ENCODE measurements around the gene CNIH2. TPM values are rescaled to one million over a fixed set of nuclear protein-coding genes. Genes with fewer than 3 reads are reported as not detected.

Gene CNIH2
- total RNA-seq, 1 donor from 2014 or later, result 0.89 TPM

- intact Hi-C loops (cut with DNase I), result no loop called here
- Histone ChIP-seq H3K27me3 (ENCODE audit: low read depth) (no peaks in the 10 kb centered on the region), H3K36me3 (peaks cover 21% of the 10 kb centered on the region), H3K4me1 (peaks cover 36% of the 10 kb centered on the region), H3K4me3 (no peak overlapping the region), H3K9me3 (no peaks in the 10 kb centered on the region), H3K27ac (no peak overlapping the region)
- DNase-seq (no peak), ATAC-seq (no peak)
- TF ChIP-seq, protein P1, sequence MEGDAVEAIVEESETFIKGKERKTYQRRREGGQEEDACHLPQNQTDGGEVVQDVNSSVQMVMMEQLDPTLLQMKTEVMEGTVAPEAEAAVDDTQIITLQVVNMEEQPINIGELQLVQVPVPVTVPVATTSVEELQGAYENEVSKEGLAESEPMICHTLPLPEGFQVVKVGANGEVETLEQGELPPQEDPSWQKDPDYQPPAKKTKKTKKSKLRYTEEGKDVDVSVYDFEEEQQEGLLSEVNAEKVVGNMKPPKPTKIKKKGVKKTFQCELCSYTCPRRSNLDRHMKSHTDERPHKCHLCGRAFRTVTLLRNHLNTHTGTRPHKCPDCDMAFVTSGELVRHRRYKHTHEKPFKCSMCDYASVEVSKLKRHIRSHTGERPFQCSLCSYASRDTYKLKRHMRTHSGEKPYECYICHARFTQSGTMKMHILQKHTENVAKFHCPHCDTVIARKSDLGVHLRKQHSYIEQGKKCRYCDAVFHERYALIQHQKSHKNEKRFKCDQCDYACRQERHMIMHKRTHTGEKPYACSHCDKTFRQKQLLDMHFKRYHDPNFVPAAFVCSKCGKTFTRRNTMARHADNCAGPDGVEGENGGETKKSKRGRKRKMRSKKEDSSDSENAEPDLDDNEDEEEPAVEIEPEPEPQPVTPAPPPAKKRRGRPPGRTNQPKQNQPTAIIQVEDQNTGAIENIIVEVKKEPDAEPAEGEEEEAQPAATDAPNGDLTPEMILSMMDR (IDR thresholded peaks at IDR 0.05), result no peak
Measured at GRCh38 chr11:66285250-66285947, 7.4 kb downstream of the CNIH2 start.

- Histone ChIP-seq H3K36me3 (peaks cover 21% of the 10 kb centered on the region), H3K27ac (no peak overlapping the region), H3K9me3 (no peaks in the 10 kb centered on the region), H3K4me1 (peaks cover 36% of the 10 kb centered on the region), H3K4me3 (no peak overlapping the region), H3K27me3 (ENCODE audit: low read depth) (peaks cover 6% of the 10 kb centered on the region)
- no peak for DNase-seq
- ATAC-seq, result no peak
- TF ChIP-seq, protein P1 (IDR thresholded peaks at IDR 0.05), result no peak
- intact Hi-C loops (cut with DNase I), result no loop called here
Measured at GRCh38 chr11:66286699-66287098, 8.7 kb downstream of the CNIH2 start.

DNA sequence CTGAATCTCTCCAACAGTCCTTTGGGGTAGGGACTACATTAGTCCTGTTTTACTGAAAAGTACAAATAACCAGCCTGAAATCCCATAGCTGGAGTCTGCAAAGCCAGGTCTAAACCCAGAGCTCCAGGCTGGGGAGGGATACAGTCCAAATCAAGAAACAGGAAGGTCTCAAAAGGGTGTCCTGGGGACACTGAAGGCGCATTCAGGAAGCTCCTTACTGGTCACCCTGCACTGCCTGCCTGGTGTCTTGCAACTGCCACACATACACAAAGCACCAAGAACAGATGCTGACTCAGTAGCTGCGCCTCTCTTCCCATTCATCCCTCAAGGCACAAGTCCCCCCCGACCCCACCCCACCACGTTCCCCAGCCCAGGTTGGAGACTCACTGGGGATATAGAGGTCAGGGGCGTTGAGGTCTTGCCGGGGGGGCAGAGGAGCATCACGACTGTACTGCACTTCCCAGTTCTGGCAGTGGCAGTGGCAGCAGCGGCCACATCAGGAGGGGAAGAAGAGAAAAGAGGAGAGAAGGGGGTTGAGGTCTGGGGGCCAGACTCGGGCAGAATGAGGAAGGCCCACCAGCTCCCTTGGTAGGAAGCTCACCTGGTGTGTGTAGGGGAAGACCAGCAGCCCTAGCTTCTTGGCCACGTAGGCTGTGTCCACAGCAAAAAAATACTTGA lies 9.4 kb downstream of the CNIH2 start:
- peaks cover 38% of the 10 kb centered on the region for H3K4me1 ChIP-seq
- DNase-seq (no peak), ATAC-seq (no peak)
- intact Hi-C loops (cut with DNase I), result no loop called here
- H3K27ac ChIP-seq, result no peak overlapping the region
- H3K4me3 ChIP-seq, result peak overlapping the region; percentile 98
- H3K9me3 ChIP-seq, result no peaks in the 10 kb centered on the region
- TF ChIP-seq, protein P1 (IDR thresholded peaks at IDR 0.05), result no peak
- peaks cover 21% of the 10 kb centered on the region for H3K36me3 ChIP-seq
- H3K27me3 ChIP-seq (ENCODE audit: low read depth), result peaks cover 12% of the 10 kb centered on the region

DNA sequence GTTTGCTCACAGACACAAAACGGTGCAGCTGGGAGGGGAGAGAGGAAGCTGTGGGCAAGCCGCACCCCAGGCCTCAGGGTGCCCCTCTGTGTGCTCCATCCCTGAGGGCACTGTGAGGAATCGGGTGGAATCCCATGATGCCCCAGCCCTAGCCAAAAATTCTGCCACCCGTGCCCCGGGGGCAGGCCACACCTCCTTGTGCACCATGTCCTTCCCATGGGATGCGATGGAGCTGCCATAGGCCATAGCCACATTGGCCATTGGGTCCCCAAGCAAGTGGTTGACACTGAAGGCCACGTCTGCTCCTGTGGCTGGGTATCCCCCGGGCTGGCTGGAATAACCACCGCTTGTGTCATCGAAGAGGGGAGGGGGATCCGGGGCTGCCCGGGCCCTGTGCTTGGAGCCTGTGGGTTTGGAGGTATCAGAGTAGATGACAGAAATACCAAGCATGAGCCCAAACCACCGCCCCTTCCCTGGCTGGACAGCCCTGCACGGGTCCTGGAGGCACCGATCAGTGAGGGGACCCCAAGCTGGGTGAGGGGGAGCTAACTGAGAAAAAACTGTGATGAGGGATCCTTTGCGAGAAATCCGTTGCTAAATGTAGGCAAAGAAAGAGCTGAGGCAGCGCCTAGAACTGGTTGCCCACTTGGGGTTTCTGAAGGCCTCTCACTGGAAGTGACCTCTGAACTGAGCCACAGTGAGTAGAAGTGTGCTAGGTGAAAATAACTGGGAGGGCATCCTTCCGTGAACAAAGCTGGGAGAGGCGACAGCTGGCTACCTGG lies 10.1 kb downstream of the CNIH2 start:
- Histone ChIP-seq H3K27me3 (ENCODE audit: low read depth) (peaks cover 17% of the 10 kb centered on the region), H3K9me3 (no peaks in the 10 kb centered on the region), H3K4me3 (peak overlapping the region; percentile 98), H3K4me1 (peaks cover 31% of the 10 kb centered on the region), H3K36me3 (peaks cover 21% of the 10 kb centered on the region), H3K27ac (peak overlapping the region; percentile 97)
- ATAC-seq (peak in 1 of 2 donors; percentile 0), DNase-seq (no peak)
- TF ChIP-seq, protein P1 (IDR thresholded peaks at IDR 0.05), result no peak
- intact Hi-C loops (cut with DNase I), result no loop called here

GRCh38 chr11:66288671-66289547 lies 10.9 kb downstream of the CNIH2 start, which contains the start of gene YIF1A:
Gene YIF1A (minus strand): TSS chr11:66289143. CDS start chr11:66288985, 158 bp downstream.
- Histone ChIP-seq H3K36me3 (peaks cover 17% of the 10 kb centered on the region), H3K4me3 (peak within 1 kb of the TSS; percentile 98), H3K27me3 (ENCODE audit: low read depth) (peaks cover 26% of the 10 kb centered on the region), H3K4me1 (peaks cover 31% of the 10 kb centered on the region), H3K27ac (peak within 1 kb of the TSS; percentile 97), H3K9me3 (no peaks in the 10 kb centered on the region)
- intact Hi-C loops (cut with DNase I), result no loop called here
- TF ChIP-seq, protein P1 (IDR thresholded peaks at IDR 0.05), result no peak
- DNase-seq (peak; percentile 99), ATAC-seq (peak; percentile 97)

Measured in lower lobe of right lung (tissue), 2 donors.